HPDE6-E6E7 (cell line): Measurements from ENCODE around the gene MAPK11.

Source experiments
- DNase-seq: peaks from one replicate; pipeline ENCODE4 v3.0.0; 2011; ENCODE audit warnings: missing footprints; ENCODE audit errors: extremely low spot score

The MAPK11 gene

DNA sequence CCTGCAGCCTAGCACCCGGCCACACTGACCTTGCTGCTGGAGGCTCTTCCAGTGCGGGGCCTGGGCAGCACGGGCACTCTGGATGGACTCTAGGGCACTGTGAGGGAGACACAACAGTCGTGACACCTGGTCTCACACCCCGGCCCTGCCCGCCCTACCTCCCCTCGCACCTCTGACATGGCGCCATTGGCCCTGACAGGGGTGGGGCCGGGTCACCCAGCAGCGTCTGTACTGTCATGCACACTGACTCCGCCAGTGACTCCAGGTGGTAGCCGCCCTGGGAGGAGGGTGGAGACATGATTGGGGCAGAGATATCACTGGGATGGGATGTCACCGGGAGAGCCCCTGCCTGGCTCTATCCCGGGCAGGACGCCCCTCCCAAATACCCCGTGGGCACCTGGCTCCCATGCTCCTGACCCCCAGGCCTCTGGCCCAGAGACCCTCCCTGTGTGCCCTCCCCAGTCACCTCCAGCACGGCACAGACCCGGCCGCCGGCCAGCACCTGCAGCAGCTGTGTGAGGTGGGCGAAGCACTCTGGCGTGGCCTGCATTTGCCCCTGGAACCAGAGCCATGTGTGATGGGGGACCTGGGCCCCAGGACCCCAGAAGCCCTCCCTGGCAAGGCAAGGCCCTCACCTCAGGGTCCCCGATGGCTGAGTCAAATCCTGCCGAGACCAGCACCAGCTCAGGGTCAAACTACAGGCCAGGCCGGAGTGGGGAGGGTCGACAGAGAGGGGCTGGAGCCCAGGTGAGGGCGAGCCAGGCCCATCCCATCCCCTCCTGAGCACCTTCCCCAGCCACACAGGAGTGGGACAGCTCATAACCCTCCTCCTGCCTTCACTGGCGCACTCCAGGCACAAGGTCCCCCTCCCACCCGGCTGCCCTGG lies 21.7 kb downstream of the MAPK11 start:
- no peak for DNase-seq

GRCh38 chr22:50247748-50248147 lies 22.4 kb downstream of the MAPK11 start:
- DNase-seq, result no peak

- DNase-seq, result no peak
Measured at GRCh38 chr22:50246242-50247175, 23.7 kb downstream of the MAPK11 start.

DNA sequence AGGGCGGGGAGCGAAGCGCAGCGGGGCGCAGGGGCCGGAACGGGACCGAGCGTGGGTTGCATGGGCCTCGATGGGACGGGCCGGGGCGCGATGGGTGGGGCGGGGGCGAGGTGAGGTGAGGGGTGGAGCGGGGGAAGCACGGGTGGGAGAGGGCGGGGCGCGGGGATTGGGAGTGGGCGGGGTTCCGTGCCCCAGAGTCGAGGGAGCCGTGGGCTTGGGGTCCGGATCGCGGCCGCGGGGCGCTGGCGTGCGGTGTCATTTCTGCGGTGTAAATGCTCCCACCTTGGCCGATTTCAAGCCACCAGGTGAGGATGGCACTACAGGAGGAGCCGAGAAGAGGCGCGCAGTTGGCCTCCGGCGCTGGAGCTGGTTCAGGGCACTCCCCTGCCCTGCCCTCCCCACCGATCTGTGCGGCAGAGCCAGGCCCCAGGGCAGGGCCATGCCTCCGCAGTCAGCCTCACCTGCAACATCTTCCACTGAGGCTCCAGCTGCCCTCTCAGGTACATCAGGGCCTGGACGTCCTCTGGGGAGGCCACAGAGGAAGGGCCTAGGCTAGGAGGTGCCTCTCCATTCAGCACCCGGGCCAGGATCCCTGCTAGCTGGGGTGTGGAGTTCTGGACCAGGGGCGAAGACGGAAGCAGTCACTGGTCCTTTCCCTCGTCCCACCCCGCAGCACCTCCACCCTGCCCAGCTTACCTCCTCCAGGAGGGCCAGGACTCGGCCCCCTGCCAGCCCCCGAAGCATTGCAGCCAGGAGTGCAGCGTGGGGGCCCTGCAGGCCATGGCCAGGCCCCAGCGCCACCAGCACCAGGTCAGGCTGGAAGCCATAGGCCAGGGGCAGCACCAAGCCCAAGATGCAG lies 24.7 kb downstream of the MAPK11 start:
- DNase-seq, result peak; percentile 16

- peak; percentile 81 for DNase-seq
Measured at GRCh38 chr22:50244420-50245213, 25.6 kb downstream of the MAPK11 start, which contains the start of gene TUBGCP6. TUBGCP6 (minus strand) TSS chr22:50245023; CDS start chr22:50244459, 564 bp downstream.

DNA sequence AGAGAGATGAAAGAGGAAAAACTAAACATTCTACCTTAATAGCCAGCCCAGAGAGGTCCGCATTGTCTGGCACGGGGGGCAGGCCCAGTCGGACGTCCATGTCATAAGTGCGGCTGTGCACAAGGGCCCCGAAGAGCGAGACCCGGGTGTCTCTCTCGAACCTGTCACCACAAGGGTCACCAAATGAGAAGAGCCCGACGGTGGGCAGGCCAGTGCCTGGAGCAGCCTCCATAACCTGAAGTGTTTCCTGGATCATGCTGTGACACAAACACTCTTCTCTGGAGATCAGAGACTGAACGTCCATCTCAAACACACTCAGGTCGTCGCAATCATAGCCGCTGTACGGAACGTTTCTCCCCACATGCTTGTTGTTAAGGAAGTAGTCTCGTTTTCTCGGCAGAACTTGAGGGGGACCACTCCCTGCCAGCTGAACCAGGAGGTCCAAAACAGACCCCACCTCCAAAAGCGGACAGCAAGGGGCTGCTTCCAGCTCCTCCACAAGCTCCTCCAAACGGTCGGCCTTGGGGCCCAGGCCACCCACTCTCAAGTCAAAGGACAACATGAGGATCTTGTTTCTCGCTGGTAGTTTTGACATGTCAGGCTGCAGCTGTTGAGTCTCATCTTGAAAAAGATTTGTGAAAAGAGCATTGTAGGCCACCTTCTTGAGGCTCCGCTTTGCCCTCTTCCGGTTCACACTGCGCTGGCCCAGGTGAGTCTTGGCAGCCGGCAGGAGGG lies 26.3 kb downstream of the MAPK11 start:
- no peak for DNase-seq

GRCh38 chr22:50242406-50242949 lies 27.7 kb downstream of the MAPK11 start:
- no peak for DNase-seq

DNA sequence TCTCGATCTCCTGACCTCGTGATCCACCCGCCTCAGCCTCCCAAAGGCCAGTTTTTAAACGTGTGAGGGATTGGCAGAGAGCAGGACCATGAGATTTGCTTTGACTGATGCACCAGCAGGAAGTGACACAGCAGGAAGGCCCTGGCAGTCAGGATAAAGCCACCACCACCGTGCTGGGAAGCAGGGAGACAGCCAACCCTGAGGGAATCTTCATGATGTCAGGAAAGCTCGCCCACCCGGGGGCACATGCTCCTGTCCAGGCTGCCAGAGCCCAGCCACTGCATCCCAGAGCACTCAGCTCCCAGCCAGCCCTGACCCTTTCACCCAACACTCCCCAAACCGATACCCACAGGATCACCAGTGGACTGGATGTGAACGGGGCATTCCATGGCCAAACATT lies 31.4 kb downstream of the MAPK11 start:
- DNase-seq, result no peak

- DNase-seq, result no peak
Measured at GRCh38 chr22:50236731-50237409, 33.3 kb downstream of the MAPK11 start.

- DNase-seq, result no peak
Measured at GRCh38 chr22:50233223-50233622, 37.0 kb downstream of the MAPK11 start.

- DNase-seq, result no peak
Measured at GRCh38 chr22:50232481-50233151, 37.6 kb downstream of the MAPK11 start.

DNA sequence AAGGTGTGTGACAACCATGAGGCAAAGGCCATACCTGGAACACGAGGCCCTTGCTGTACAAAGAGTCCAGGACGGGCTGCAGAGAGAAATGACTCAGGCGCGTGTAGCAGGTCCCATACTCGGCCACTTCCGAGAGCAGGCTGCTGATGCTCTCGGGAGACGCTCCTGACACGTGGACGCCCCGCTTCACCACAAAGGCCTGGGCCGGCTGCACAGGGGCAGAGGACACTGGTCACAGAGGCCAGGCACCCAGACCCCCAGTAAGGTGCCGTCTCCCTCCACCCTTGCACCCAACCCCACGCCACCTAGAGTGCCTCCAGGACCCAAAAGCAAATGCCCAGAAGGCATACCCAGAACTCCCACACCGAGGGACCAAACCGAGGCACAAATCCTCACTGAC lies 40.8 kb downstream of the MAPK11 start:
- no peak for DNase-seq

DNA sequence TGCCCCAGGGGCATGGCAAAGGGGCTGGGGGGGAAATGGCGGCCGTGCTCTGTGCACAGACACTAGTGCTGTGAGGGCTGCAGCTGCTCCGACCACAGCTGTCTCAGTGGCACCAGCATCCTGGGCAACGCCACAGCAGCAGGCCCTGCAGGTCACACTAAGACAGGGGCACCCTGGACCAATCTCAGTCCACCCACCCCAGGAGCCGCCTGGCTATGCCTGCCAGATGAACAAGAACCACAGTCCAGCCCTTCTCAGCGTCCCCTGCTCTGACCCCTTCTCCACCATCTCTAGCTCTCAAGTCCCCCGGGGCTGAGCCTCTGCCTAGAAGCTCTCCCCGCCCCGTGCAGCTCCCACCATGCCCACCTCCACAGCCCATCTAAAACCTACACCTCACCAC lies 41.8 kb downstream of the MAPK11 start:
- DNase-seq, result no peak

DNA sequence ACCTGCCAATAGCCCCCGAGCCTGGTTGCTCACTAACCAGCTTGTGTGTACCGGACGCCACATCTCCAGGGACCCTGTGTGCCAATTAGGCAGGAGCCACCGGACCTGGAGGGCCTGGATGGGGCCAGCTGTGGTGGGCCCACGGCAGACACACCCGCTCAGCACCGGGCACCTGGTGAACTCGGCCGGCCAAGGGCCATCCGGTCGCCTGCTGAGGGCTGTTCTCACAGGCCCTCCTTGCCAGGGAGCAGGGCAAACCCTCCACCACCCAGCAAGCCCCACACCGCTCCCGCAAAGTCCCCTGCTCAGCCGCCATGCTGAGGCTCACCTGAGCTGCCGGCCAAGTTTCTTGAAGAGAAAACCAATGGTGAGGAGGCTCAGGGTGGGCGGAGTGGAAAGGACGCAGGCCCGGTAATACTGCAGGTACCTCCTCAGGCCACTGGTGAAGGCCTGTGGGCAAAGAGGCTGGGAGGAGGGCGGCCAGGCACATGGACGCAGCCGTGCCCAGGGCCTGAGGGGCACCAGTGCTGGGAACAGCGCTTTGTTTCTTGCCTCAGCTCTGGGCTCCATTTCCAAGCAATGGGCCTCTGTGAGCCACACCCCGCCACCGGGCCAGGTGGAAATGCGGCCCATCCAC lies 42.5 kb downstream of the MAPK11 start:
- DNase-seq, result no peak

GRCh38 chr22:50226875-50227165 lies 43.4 kb downstream of the MAPK11 start:
- DNase-seq, result no peak

DNA sequence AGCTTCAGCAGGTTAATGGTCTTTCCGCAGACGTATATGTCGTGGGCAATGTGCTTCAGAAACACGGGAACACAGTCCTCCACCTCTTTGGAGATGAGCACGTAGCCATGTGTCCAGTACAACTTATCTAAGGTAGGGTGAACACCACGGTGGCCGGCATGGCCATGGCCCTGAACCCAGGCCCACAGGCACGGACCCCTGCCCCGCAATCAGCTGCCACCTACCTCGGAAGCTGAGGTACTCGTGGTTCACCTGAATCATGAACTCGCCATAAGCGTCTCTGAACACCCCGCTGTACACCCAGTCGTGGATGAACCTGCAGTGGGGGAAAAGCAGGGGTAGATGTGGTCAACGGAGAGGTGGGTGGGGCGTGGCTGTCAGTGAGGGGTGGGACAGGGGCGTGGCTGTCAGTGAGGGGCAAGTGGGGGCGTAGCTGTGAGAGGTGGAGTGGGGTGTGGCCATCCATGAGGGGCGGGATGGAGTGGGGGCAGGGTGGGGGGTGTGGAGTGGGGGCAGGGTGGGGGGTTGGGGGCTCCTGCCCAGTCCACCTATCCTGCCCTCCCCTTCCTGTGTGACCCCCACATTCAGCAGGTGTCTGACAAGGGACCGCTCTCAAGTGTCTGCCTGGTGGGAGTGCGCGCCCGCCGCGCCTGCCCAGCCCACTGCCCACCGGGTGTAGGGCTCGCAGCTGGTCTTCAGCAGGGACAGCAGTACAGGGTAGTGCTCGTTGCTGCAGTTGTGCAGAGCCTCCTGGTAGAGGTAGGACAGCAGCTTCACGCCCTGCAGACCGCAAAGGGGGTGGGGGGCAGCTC lies 43.9 kb downstream of the MAPK11 start:
- DNase-seq, result no peak

DNA sequence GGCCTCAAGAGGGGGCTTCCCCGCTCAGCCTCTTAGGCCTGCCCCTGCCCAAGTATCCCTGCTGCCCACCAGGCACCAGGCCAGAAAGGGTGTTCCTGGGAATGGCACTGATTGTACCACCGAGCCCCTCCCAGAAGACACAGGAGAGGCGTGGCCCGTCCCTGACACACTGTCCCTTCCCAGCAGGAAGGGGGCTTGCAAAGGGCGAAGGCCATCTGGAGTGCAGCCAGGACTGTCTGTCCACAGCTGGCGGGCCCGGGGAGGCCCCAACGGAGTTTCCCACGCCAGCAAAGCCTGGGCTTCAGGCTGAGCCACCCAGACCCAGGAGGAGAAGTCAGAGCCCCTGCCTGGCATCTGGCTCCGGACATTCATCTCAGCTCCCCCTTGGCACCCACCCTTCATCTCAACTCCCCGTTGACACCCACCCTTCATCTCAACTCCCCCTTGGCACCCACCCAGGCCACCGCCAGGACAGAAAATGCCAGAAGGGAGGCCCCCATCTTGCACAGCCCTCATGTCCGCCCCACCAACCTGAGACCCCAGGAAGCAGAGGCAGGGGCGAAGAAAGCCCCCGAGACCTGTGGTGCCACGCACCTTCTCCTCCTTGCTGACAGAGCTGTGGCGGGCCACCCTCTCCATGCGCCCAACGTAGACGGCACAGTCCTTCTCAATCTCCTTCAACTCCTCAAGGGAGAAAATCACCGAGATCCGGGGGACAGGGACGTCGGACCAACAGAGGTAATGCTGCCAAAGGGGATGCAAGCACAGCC lies 44.8 kb downstream of the MAPK11 start:
- no peak for DNase-seq
